CD14-positive monocyte (primary cell): ENCODE results near the gene RYK. TPM values are rescaled to one million over a fixed set of nuclear protein-coding genes. Genes with fewer than 3 reads are reported as not detected.
A peak's percentile ranks its signal among the peaks of the same experiment; 100 is the strongest.

Experiments used
- DNase-seq, 3 donors: peaks; one replicate each; pipeline ENCODE4 v3.0.0-alpha.2; 2011 to 2022
- H2AFZ ChIP-seq: 2 replicates; pipeline ENCODE4 v1.6.0; 2012; ENCODE audit warnings: mild to moderate bottlenecking, low read depth, low read length, inconsistent platforms; ENCODE audit not compliant: insufficient read depth, poor library complexity, severe bottlenecking
- H3K27ac ChIP-seq, 2 donors: 1 replicate in 1 of 2; 2 replicates in 1 of 2; pipeline ENCODE4 v1.5.1; 2012 to 2013; ENCODE audit warnings: low read length in 2 of 2, control low read depth in 1 of 2, inconsistent platforms in 1 of 2, low read depth in 1 of 2, mild to moderate bottlenecking in 1 of 2
- H3K27me3 ChIP-seq, 2 donors: one replicate each; pipeline versions ENCODE4 v1.6.0 to v1.6.1; 2011 to 2013; ENCODE audit warnings: low read length in 2 of 2; ENCODE audit not compliant: control insufficient read depth in 2 of 2, insufficient read depth in 2 of 2
- H3K36me3 ChIP-seq, 2 donors: replicated peaks in 1 of 2; 1 replicate in 1 of 2; 2 replicates in 1 of 2; pipeline versions ENCODE4 v1.5.1 to v1.6.1; 2012 to 2013; ENCODE audit warnings: low read length in 2 of 2, control low read depth in 1 of 2, inconsistent platforms in 1 of 2, mild to moderate bottlenecking in 1 of 2; ENCODE audit not compliant: insufficient read depth in 2 of 2, control insufficient read depth in 1 of 2
- H3K4me1 ChIP-seq, 2 donors: 1 replicate in 1 of 2; 2 replicates in 1 of 2; pipeline versions ENCODE4 v1.5.1 to v1.6.1; 2012 to 2013; ENCODE audit warnings: low read length in 2 of 2, control low read depth in 1 of 2, inconsistent platforms in 1 of 2, mild to moderate bottlenecking in 1 of 2, moderate library complexity in 1 of 2; ENCODE audit not compliant: insufficient read depth in 2 of 2, control insufficient read depth in 1 of 2
- H3K4me2 ChIP-seq: replicated peaks from 2 replicates; pipeline ENCODE3; 2012; ENCODE audit warnings: low read length, moderate library complexity, mild to moderate bottlenecking; ENCODE audit not compliant: poor library complexity, severe bottlenecking; ENCODE audit errors: extremely low read depth
- H3K4me3 ChIP-seq, 3 experiments: fragments of 200-600 bp in 1 of 3; sonication (generic) in 1 of 3; replicated peaks in 1 of 3; 1 replicate in 2 of 3; 2 replicates in 1 of 3; pipeline ENCODE4 v1.5.1; 2011 to 2013; ENCODE audit warnings: low read length in 3 of 3, mild to moderate bottlenecking in 3 of 3, control low read depth in 2 of 3, low read depth in 2 of 3, inconsistent platforms in 1 of 3, moderate library complexity in 1 of 3
- H3K79me2 ChIP-seq: 2 replicates; pipeline ENCODE4 v1.6.0; 2012; ENCODE audit warnings: mild to moderate bottlenecking, control low read depth, inconsistent platforms, low read length, moderate library complexity; ENCODE audit not compliant: insufficient read depth
- H3K9ac ChIP-seq: 2 replicates; pipeline ENCODE4 v1.6.0; 2017; ENCODE audit warnings: low read length, mild to moderate bottlenecking; ENCODE audit not compliant: insufficient read depth, poor library complexity, severe bottlenecking
- H3K9me3 ChIP-seq, 2 donors: replicated peaks in 1 of 2; 1 replicate in 1 of 2; 2 replicates in 1 of 2; pipeline versions ENCODE4 v1.5.1 to v1.6.1; 2012 to 2013; ENCODE audit warnings: low read length in 2 of 2, control low read depth in 1 of 2; ENCODE audit not compliant: control insufficient read depth in 1 of 2, insufficient read depth in 1 of 2
- H4K20me1 ChIP-seq: 2 replicates; pipeline ENCODE4 v1.6.0; 2012; ENCODE audit warnings: mild to moderate bottlenecking, low read length, control low read depth, moderate library complexity; ENCODE audit not compliant: insufficient read depth
- H3K27ac Mint-ChIP-seq, 7 donors: one replicate each; pipeline ENCODE4 v1.8.0; 2020; ENCODE audit warnings: mild to moderate bottlenecking in 7 of 7, mixed read lengths in 7 of 7, moderate library complexity in 6 of 7, inconsistent platforms in 2 of 7
- H3K27me3 Mint-ChIP-seq, 3 donors: one replicate each; pipeline ENCODE4 v1.8.0; 2021 to 2022; ENCODE audit warnings: low read depth in 3 of 3, mild to moderate bottlenecking in 3 of 3, mixed read lengths in 3 of 3, moderate library complexity in 3 of 3, inconsistent platforms in 1 of 3
- H3K36me3 Mint-ChIP-seq, 2 donors: one replicate each; pipeline ENCODE4 v1.8.0; 2020; ENCODE audit warnings: mixed read lengths in 2 of 2, inconsistent platforms in 1 of 2, mild to moderate bottlenecking in 1 of 2
- H3K4me1 Mint-ChIP-seq: one replicate; pipeline ENCODE4 v1.8.0; 2020; ENCODE audit warnings: mild to moderate bottlenecking, mixed read lengths
- H3K4me3 Mint-ChIP-seq, 2 donors: one replicate each; pipeline ENCODE4 v1.8.0; 2020; ENCODE audit warnings: mild to moderate bottlenecking in 2 of 2, mixed read lengths in 2 of 2, moderate library complexity in 1 of 2
- H3K9me3 Mint-ChIP-seq, 7 donors: one replicate each; pipeline ENCODE4 v1.8.0; 2020 to 2022; ENCODE audit warnings: mixed read lengths in 7 of 7, mild to moderate bottlenecking in 6 of 7, moderate library complexity in 6 of 7, inconsistent platforms in 2 of 7
- CTCF ChIP-seq: fragments of 200-600 bp; IDR thresholded peaks from one replicate; pipeline ENCODE4 v1.8.0; 2022; ENCODE audit warnings: antibody characterized with exemption, mild to moderate bottlenecking
- WGBS: methylation state at CpG from one replicate; pipeline ENCODE4 v1.1.5; 2013; ENCODE audit warnings: missing lambda C conversion rate; ENCODE audit not compliant: insufficient coverage; 5-methylcytosine and 5-hydroxymethylcytosine counted together
- intact Hi-C, 2 donors: fragments of 100-400 bp; cut with micrococcal nuclease; formaldehyde crosslinking; loops; one replicate each; pipeline versions ENCODE4 v1.15.0 to v1.15.1; 2023
- polyA plus RNA-seq, 3 donors: library from polyadenylated mRNA; depleted of rRNA in 1 of 3; unstranded in 2 of 3; stranded (reverse) in 1 of 3; fragments of 300-500 nt in 2 of 3; fragments of >200 nt in 1 of 3; fragmentation: Illumina TruSeq in 2 of 3; gene quantifications; 1 replicate in 2 of 3; 2 replicates in 1 of 3; pipeline ENCODE4 v1.2.3, GENCODE V29; 2012 to 2021

RYK gene
- polyA plus RNA-seq, 3 donors = 3.5 to 14.2 (median 5.0) TPM

GRCh38 chr3:134228479-134228878 is 22.2 kb downstream of the RYK start:
- no peak overlapping the region for H2AFZ ChIP-seq
- peaks cover 4% of the 10 kb centered on the region in 2 donors for H3K36me3 Mint-ChIP-seq
- H3K4me2 ChIP-seq = no peak overlapping the region
- H3K9me3 Mint-ChIP-seq = peaks cover 0 to 9% (median 2%) of the 10 kb centered on the region in 7 donors
- peaks cover 70% of the 10 kb centered on the region for H4K20me1 ChIP-seq
- H3K9me3 ChIP-seq = peaks cover 0 to 4% of the 10 kb centered on the region in 2 donors
- no peak for TF ChIP-seq CTCF
- H3K36me3 ChIP-seq = no peaks in the 10 kb centered on the region
- H3K27me3 Mint-ChIP-seq = peaks cover 0 to 3% (median 0%) of the 10 kb centered on the region in 3 donors
- H3K27me3 ChIP-seq = no peaks in the 10 kb centered on the region
- DNase-seq = no peak
- H3K27ac Mint-ChIP-seq = no peak overlapping the region
- intact Hi-C loops = no loop called here
- H3K79me2 ChIP-seq = peaks cover 39% of the 10 kb centered on the region
- no peak overlapping the region for H3K27ac ChIP-seq
- no peak overlapping the region for H3K4me3 ChIP-seq
- H3K9ac ChIP-seq = no peak overlapping the region
- no peaks in the 10 kb centered on the region for H3K4me1 ChIP-seq
- no CpG with 5 or more reads among the region's 2 CpGs for WGBS
- H3K4me3 Mint-ChIP-seq = no peak overlapping the region
- peaks cover 16% of the 10 kb centered on the region for H3K4me1 Mint-ChIP-seq

GRCh38 chr3:134228035-134228434 is 22.6 kb downstream of the RYK start:
- peaks cover 4% of the 10 kb centered on the region in 2 donors for H3K36me3 Mint-ChIP-seq
- H3K27ac ChIP-seq = no peak overlapping the region
- 100% methylated on average over 1 of the region's 6 CpGs for WGBS

More at GRCh38 chr3:134228035-134228434, 22.6 kb downstream of the RYK start:
- Mint-ChIP-seq H3K27me3 (peaks cover 0 to 3% (median 0%) of the 10 kb centered on the region in 3 donors), H3K4me1 (peaks cover 16% of the 10 kb centered on the region), H3K4me3 (no peak overlapping the region), H3K27ac (peak overlapping the region in 2 of 7 donors; percentile 31 to 57), H3K9me3 (peaks cover 0 to 9% (median 2%) of the 10 kb centered on the region in 7 donors)
- no peaks in the 10 kb centered on the region for H3K4me1 ChIP-seq
- H3K9ac ChIP-seq = no peak overlapping the region
- DNase-seq = no peak
- H3K4me3 ChIP-seq = no peak overlapping the region
- peaks cover 0 to 4% of the 10 kb centered on the region in 2 donors for H3K9me3 ChIP-seq
- no peaks in the 10 kb centered on the region for H3K27me3 ChIP-seq
- TF ChIP-seq CTCF = no peak
- intact Hi-C loops = no loop called here
- no peak overlapping the region for H2AFZ ChIP-seq
- H4K20me1 ChIP-seq = peaks cover 67% of the 10 kb centered on the region
- peaks cover 37% of the 10 kb centered on the region for H3K79me2 ChIP-seq
- H3K36me3 ChIP-seq = no peaks in the 10 kb centered on the region
- H3K4me2 ChIP-seq = no peak overlapping the region
